ENCODE measurements around the gene VSTM2L.

GRCh38 chr20:37903317-37904007 is 535 bp downstream of the VSTM2L start:
- TF ChIP-seq, protein P1, sequence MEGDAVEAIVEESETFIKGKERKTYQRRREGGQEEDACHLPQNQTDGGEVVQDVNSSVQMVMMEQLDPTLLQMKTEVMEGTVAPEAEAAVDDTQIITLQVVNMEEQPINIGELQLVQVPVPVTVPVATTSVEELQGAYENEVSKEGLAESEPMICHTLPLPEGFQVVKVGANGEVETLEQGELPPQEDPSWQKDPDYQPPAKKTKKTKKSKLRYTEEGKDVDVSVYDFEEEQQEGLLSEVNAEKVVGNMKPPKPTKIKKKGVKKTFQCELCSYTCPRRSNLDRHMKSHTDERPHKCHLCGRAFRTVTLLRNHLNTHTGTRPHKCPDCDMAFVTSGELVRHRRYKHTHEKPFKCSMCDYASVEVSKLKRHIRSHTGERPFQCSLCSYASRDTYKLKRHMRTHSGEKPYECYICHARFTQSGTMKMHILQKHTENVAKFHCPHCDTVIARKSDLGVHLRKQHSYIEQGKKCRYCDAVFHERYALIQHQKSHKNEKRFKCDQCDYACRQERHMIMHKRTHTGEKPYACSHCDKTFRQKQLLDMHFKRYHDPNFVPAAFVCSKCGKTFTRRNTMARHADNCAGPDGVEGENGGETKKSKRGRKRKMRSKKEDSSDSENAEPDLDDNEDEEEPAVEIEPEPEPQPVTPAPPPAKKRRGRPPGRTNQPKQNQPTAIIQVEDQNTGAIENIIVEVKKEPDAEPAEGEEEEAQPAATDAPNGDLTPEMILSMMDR (IDR thresholded peaks at IDR 0.05): no peak
- TF ChIP-seq POLR2AphosphoS5 (IDR thresholded peaks at IDR 0.05; ENCODE audit: insufficient read depth in 1 of 2, low read depth in 1 of 2) (no peak), POLR2A (IDR thresholded peaks at IDR 0.05) (no peak)

Measured in vagina (tissue), 2 donors.